Left ventricle myocardium superior (tissue), 1 donor: ENCODE data around the gene ZNF124. TPM values are rescaled to one million over a fixed set of nuclear protein-coding genes. Genes with fewer than 3 reads are reported as not detected.
A peak's percentile ranks its signal among the peaks of the same experiment; 100 is the strongest.
"Not testable (repeated sequence)": the region's sequence is repeated elsewhere in the genome, so short reads cannot be mapped to it uniquely, and the experiment has no call there.

Experiments
- ATAC-seq: fragments of 200-7000 bp; cut with Tn5 transposase; one replicate; pipeline ENCODE4 v1.9.1; 2020; ENCODE audit warnings: mild to moderate bottlenecking, moderate library complexity
- DNase-seq: peaks from one replicate; pipeline ENCODE4 v3.0.0-alpha.2; 2020
- intact Hi-C: fragments of 100-400 bp; cut with micrococcal nuclease; formaldehyde crosslinking; loops from one replicate; pipeline ENCODE4 v1.11.0; 2022
- total RNA-seq: library from RNA; stranded (reverse); fragmentation: NEBNext Ultra II Directional; extraction: Animal tissue kit (Norgen Biotek cat#: 25700); gene quantifications from one replicate; pipeline ENCODE4 v1.2.1, GENCODE V29; 2021
- donor health status: DM: no; HTN: yes; CAD: no; lungs with severe emphysema.

ZNF124 gene
- total RNA-seq, 1 donor from 2014 or later, result 7.3 TPM

- no peak for ATAC-seq
- no peak for DNase-seq
- intact Hi-C loops, result no loop called here
These were observed 5.9 kb upstream of the ZNF124 start for GRCh38 chr1:247177755-247178154.

GRCh38 chr1:247175458-247175857 lies 3.6 kb upstream of the ZNF124 start:
- DNase-seq (no peak), ATAC-seq (no peak)
- intact Hi-C loops, result no loop called here

- intact Hi-C loops, result no loop called here
- DNase-seq (no peak), ATAC-seq (no peak)
These were observed 1.6 kb upstream of the ZNF124 start for GRCh38 chr1:247173431-247173830.

GRCh38 chr1:247172996-247173395 lies 1.2 kb upstream of the ZNF124 start:
- intact Hi-C loops, result no loop called here
- ATAC-seq, result no peak
- DNase-seq, result no peak

- intact Hi-C loops, DNase-seq: not testable (repeated sequence)
- peak; percentile 87 for ATAC-seq
These were observed 377 bp downstream of the ZNF124 start for GRCh38 chr1:247171443-247171842.

- DNase-seq, result no peak
- no peak for ATAC-seq
- intact Hi-C loops, result no loop called here
These were observed 6.1 kb downstream of the ZNF124 start for GRCh38 chr1:247165674-247166073.

- DNase-seq (no peak), ATAC-seq (no peak)
- intact Hi-C loops, result no loop called here
These were observed 7.1 kb downstream of the ZNF124 start for GRCh38 chr1:247164694-247165093.

GRCh38 chr1:247156787-247157232 lies 15.0 kb downstream of the ZNF124 start:
- ATAC-seq, result no peak
- no peak for DNase-seq
- intact Hi-C loops, result no loop called here

GRCh38 chr1:247147781-247148180 lies 24.0 kb downstream of the ZNF124 start:
- ATAC-seq (no peak), DNase-seq (no peak)
- intact Hi-C loops, result no loop called here

- ATAC-seq, intact Hi-C loops: not testable (repeated sequence)
These were observed 24.7 kb downstream of the ZNF124 start for GRCh38 chr1:247147120-247147519.

GRCh38 chr1:247146671-247147070 lies 25.1 kb downstream of the ZNF124 start:
- ATAC-seq, result no peak
- intact Hi-C loops, result no loop called here

More at GRCh38 chr1:247147120-247147519, 24.7 kb downstream of the ZNF124 start:
- not testable (repeated sequence) for DNase-seq

GRCh38 chr1:247145279-247145678 lies 26.5 kb downstream of the ZNF124 start:
- no peak for DNase-seq
- no peak for ATAC-seq
- intact Hi-C loops, result no loop called here

More at GRCh38 chr1:247146671-247147070, 25.1 kb downstream of the ZNF124 start:
- DNase-seq, result no peak

GRCh38 chr1:247139557-247139956 lies 32.3 kb downstream of the ZNF124 start:
- DNase-seq, intact Hi-C loops, ATAC-seq: not testable (repeated sequence)

- DNase-seq, result no peak
- intact Hi-C loops, result no loop called here
- no peak for ATAC-seq
These were observed 40.6 kb downstream of the ZNF124 start for GRCh38 chr1:247131236-247131635.

GRCh38 chr1:247127519-247128282 lies 44.1 kb downstream of the ZNF124 start:
- intact Hi-C loops, DNase-seq: not testable (repeated sequence)

GRCh38 chr1:247126601-247127000 lies 45.2 kb downstream of the ZNF124 start:
- DNase-seq, intact Hi-C loops: not testable (repeated sequence)
- ATAC-seq, result peak; percentile 88

More at GRCh38 chr1:247127519-247128282, 44.1 kb downstream of the ZNF124 start:
- ATAC-seq, result not testable (repeated sequence)

GRCh38 chr1:247126166-247126565 lies 45.7 kb downstream of the ZNF124 start:
- intact Hi-C loops, DNase-seq: not testable (repeated sequence)
- ATAC-seq, result peak; percentile 100

GRCh38 chr1:247121382-247121781 lies 50.4 kb downstream of the ZNF124 start:
- intact Hi-C loops, result no loop called here
- ATAC-seq (no peak), DNase-seq (no peak)

GRCh38 chr1:247120408-247120668 lies 51.5 kb downstream of the ZNF124 start:
- ATAC-seq, intact Hi-C loops, DNase-seq: not testable (repeated sequence)

GRCh38 chr1:247119600-247120407 lies 52.0 kb downstream of the ZNF124 start:
- no peak for DNase-seq
- intact Hi-C loops, result no loop called here
- no peak for ATAC-seq
